Ureter (tissue), 1 donor: ENCODE results near the gene ZNF835. TPM values are rescaled to one million over a fixed set of nuclear protein-coding genes. Genes with fewer than 3 reads are reported as not detected.
A peak's percentile ranks its signal among the peaks of the same experiment; 100 is the strongest.
"Not testable (repeated sequence)": the region's sequence is repeated elsewhere in the genome, so short reads cannot be mapped to it uniquely, and the experiment has no call there.

Source experiments
- DNase-seq: peaks from one replicate; pipeline ENCODE4 v3.0.0-alpha.2; 2020; ENCODE audit warnings: low spot score
- total RNA-seq: library from RNA; stranded (reverse); gene quantifications from one replicate; pipeline ENCODE4 v1.2.4, GENCODE V29; 2023
- donor health status: DM: yes; HTN: yes; CAD: no.

ZNF835 gene
- total RNA-seq: 3.9 TPM

- peak; percentile 92 for DNase-seq
These were observed at the start of gene ZNF835 for GRCh38 chr19:56671613-56671994. Gene ZNF835 (minus strand): TSS chr19:56671757. CDS start chr19:56665198, 6,559 bp downstream.

GRCh38 chr19:56720281-56720680, 48.7 kb upstream of the ZNF835 start:
- DNase-seq: no peak

- no peak for DNase-seq
These were observed 46.7 kb upstream of the ZNF835 start for GRCh38 chr19:56718231-56718630.

- no peak for DNase-seq
These were observed 41.2 kb upstream of the ZNF835 start for GRCh38 chr19:56712611-56713276.

- DNase-seq: no peak
These were observed 38.9 kb upstream of the ZNF835 start for GRCh38 chr19:56710437-56710836.

GRCh38 chr19:56707821-56708220, 36.3 kb upstream of the ZNF835 start:
- no peak for DNase-seq

GRCh38 chr19:56705939-56706338, 34.4 kb upstream of the ZNF835 start:
- no peak for DNase-seq

GRCh38 chr19:56701895-56702294, 30.3 kb upstream of the ZNF835 start:
- no peak for DNase-seq

- DNase-seq: no peak
These were observed 28.0 kb upstream of the ZNF835 start for GRCh38 chr19:56699552-56699951.

GRCh38 chr19:56692206-56692895, 20.8 kb upstream of the ZNF835 start:
- DNase-seq: no peak

GRCh38 chr19:56690670-56691069, 19.1 kb upstream of the ZNF835 start:
- DNase-seq: no peak

- DNase-seq: no peak
These were observed 17.6 kb upstream of the ZNF835 start for GRCh38 chr19:56689198-56689597.

- DNase-seq: no peak
These were observed 15.5 kb upstream of the ZNF835 start for GRCh38 chr19:56687031-56687430.

- no peak for DNase-seq
These were observed 11.6 kb upstream of the ZNF835 start for GRCh38 chr19:56683116-56683515.

- DNase-seq: no peak
These were observed 10.1 kb upstream of the ZNF835 start for GRCh38 chr19:56681702-56682101.

GRCh38 chr19:56678205-56678604, 6.6 kb upstream of the ZNF835 start:
- DNase-seq: no peak

GRCh38 chr19:56672610-56673009, 1.1 kb upstream of the ZNF835 start:
- not testable (repeated sequence) for DNase-seq

GRCh38 chr19:56670961-56671612, 470 bp downstream of the ZNF835 start:
- peak; percentile 60 for DNase-seq

GRCh38 chr19:56670401-56670960, 1.1 kb downstream of the ZNF835 start:
- DNase-seq: no peak

GRCh38 chr19:56668676-56669075, 2.9 kb downstream of the ZNF835 start:
- no peak for DNase-seq

- no peak for DNase-seq
These were observed 4.2 kb downstream of the ZNF835 start for GRCh38 chr19:56667311-56667870.

- DNase-seq: peak; percentile 32
These were observed 7.0 kb downstream of the ZNF835 start for GRCh38 chr19:56664511-56664910.
